ENCODE data around the gene SLC26A3. TPM values are rescaled to one million over a fixed set of nuclear protein-coding genes. Genes with fewer than 3 reads are reported as not detected.

Gene SLC26A3
- total RNA-seq, 4 donors from 2014 or later = 0.29 to 1.0 (median 0.66) TPM

- Histone ChIP-seq H3K4me3 (no peak overlapping the region), H3K9me3 (no peaks in the 10 kb centered on the region), H3K27me3 (no peaks in the 10 kb centered on the region), H3K36me3 (no peaks in the 10 kb centered on the region), H3K4me1 (no peaks in the 10 kb centered on the region), H3K27ac (no peak overlapping the region)
- TF ChIP-seq CTCF (IDR thresholded peaks at IDR 0.05) (no peak), POLR2A (IDR thresholded peaks at IDR 0.05) (no peak)
- intact Hi-C loops (cut with DNase I; ENCODE audit: low total_unique reads) = no loop called here
- no peak for DNase-seq
Observed at GRCh38 chr7:107816011-107816566, 13.1 kb upstream of the SLC26A3 start.

- H3K4me3 ChIP-seq = no peak overlapping the region
- no peaks in the 10 kb centered on the region for H3K4me1 ChIP-seq
- H3K27ac ChIP-seq = no peak overlapping the region
- no peaks in the 10 kb centered on the region for H3K36me3 ChIP-seq
- H3K27me3 ChIP-seq = no peaks in the 10 kb centered on the region
- intact Hi-C loops (cut with DNase I; ENCODE audit: low total_unique reads) = no loop called here
- no peaks in the 10 kb centered on the region for H3K9me3 ChIP-seq
- no peak for DNase-seq
- TF ChIP-seq CTCF (IDR thresholded peaks at IDR 0.05) = no peak
- TF ChIP-seq POLR2A (IDR thresholded peaks at IDR 0.05) = no peak
Observed at GRCh38 chr7:107815254-107815882, 12.3 kb upstream of the SLC26A3 start.

GRCh38 chr7:107813524-107813923, 10.5 kb upstream of the SLC26A3 start:
- H3K27ac ChIP-seq = no peak overlapping the region
- no peaks in the 10 kb centered on the region for H3K4me1 ChIP-seq
- H3K4me3 ChIP-seq = no peak overlapping the region
- no peaks in the 10 kb centered on the region for H3K36me3 ChIP-seq
- no peak for TF ChIP-seq CTCF (IDR thresholded peaks at IDR 0.05)
- TF ChIP-seq POLR2A (IDR thresholded peaks at IDR 0.05) = no peak
- intact Hi-C loops (cut with DNase I; ENCODE audit: low total_unique reads) = no loop called here
- no peaks in the 10 kb centered on the region for H3K9me3 ChIP-seq
- no peak for DNase-seq
- H3K27me3 ChIP-seq = no peaks in the 10 kb centered on the region

- no peak for DNase-seq
Observed at GRCh38 chr7:107811934-107812333, 8.9 kb upstream of the SLC26A3 start.

More at GRCh38 chr7:107811934-107812333, 8.9 kb upstream of the SLC26A3 start:
- no peak for TF ChIP-seq CTCF (IDR thresholded peaks at IDR 0.05)
- no peak for TF ChIP-seq POLR2A (IDR thresholded peaks at IDR 0.05)
- Histone ChIP-seq H3K27ac (no peak overlapping the region), H3K36me3 (no peaks in the 10 kb centered on the region), H3K4me3 (no peak overlapping the region), H3K27me3 (no peaks in the 10 kb centered on the region), H3K9me3 (no peaks in the 10 kb centered on the region), H3K4me1 (no peaks in the 10 kb centered on the region)
- intact Hi-C loops (cut with DNase I; ENCODE audit: low total_unique reads) = no loop called here

Measured in uterus (tissue), 4 donors.